Natural killer cell (primary cell): ENCODE results near the gene F12. TPM values are rescaled to one million over a fixed set of nuclear protein-coding genes. Genes with fewer than 3 reads are reported as not detected.

Experiments used
- ATAC-seq, 3 donors: fragments of 150-1000 bp in 2 of 3; fragments of 200-7000 bp in 1 of 3; cut with Tn5 transposase; 1 replicate in 1 of 3; 2 replicates in 2 of 3; pipeline ENCODE4 v1.10.0; 2021; ENCODE audit warnings: mild to moderate bottlenecking in 2 of 3, moderate library complexity in 2 of 3
- DNase-seq, 2 donors: peaks; one replicate each; pipeline versions ENCODE4 v3.0.0 to v3.0.0-alpha.2; 2013 to 2021; ENCODE audit warnings: mixed read lengths in 1 of 2
- H3K27ac ChIP-seq: one replicate; pipeline ENCODE4 v1.5.1; 2013; ENCODE audit warnings: mild to moderate bottlenecking, low read length
- H3K27me3 ChIP-seq: one replicate; pipeline ENCODE4 v1.6.1; 2013; ENCODE audit warnings: low read length; ENCODE audit not compliant: control insufficient read depth, insufficient read depth
- H3K36me3 ChIP-seq: one replicate; pipeline ENCODE4 v1.6.1; 2013; ENCODE audit warnings: low read length; ENCODE audit not compliant: control insufficient read depth, insufficient read depth
- H3K4me1 ChIP-seq: one replicate; pipeline ENCODE4 v1.6.1; 2013; ENCODE audit warnings: low read length; ENCODE audit not compliant: control insufficient read depth, insufficient read depth
- H3K4me3 ChIP-seq: one replicate; pipeline ENCODE4 v1.5.1; 2013; ENCODE audit warnings: low read length
- H3K9me3 ChIP-seq: one replicate; pipeline ENCODE4 v1.6.1; 2013; ENCODE audit warnings: low read length; ENCODE audit not compliant: control insufficient read depth, insufficient read depth
- H3K27ac Mint-ChIP-seq, 2 donors: one replicate each; pipeline ENCODE4 v1.8.0; 2022; ENCODE audit warnings: mild to moderate bottlenecking in 2 of 2, mixed read lengths in 2 of 2, moderate library complexity in 1 of 2
- H3K27me3 Mint-ChIP-seq, 2 donors: one replicate each; pipeline ENCODE4 v1.8.0; 2022; ENCODE audit warnings: low read depth in 2 of 2, mixed read lengths in 2 of 2
- H3K36me3 Mint-ChIP-seq: one replicate; pipeline ENCODE4 v1.8.0; 2022; ENCODE audit warnings: mixed read lengths
- H3K4me1 Mint-ChIP-seq, 2 donors: one replicate each; pipeline ENCODE4 v1.8.0; 2022; ENCODE audit warnings: mixed read lengths in 2 of 2
- H3K4me3 Mint-ChIP-seq: one replicate; pipeline ENCODE4 v1.8.0; 2022; ENCODE audit warnings: mild to moderate bottlenecking, moderate library complexity, mixed read lengths
- H3K9me3 Mint-ChIP-seq, 2 donors: one replicate each; pipeline ENCODE4 v1.8.0; 2022; ENCODE audit warnings: mixed read lengths in 2 of 2
- CTCF ChIP-seq: fragments of 200-600 bp; IDR thresholded peaks from one replicate; pipeline ENCODE4 v1.8.0; 2022; ENCODE audit warnings: antibody characterized with exemption
- WGBS: methylation state at CpG from one replicate; pipeline ENCODE4 v1.1.7; 2013; ENCODE audit warnings: missing lambda C conversion rate; ENCODE audit not compliant: insufficient coverage; 5-methylcytosine and 5-hydroxymethylcytosine counted together
- intact Hi-C: fragments of 100-400 bp; cut with micrococcal nuclease; formaldehyde crosslinking; loops from one replicate; pipeline ENCODE4 v1.14.2; 2022
- total RNA-seq, 4 donors: library from RNA; stranded (reverse); fragments of 120-200 nt in 1 of 4; gene quantifications; one replicate each; pipeline versions ENCODE4 v1.2.3 to v1.2.4, GENCODE V29; 2013 to 2022

The F12 gene
- total RNA-seq, 3 donors from 2014 or later (not counting 1 experiment from before 2014, with no cell fraction given) = 0.66 to 1.7 (median 0.93) TPM

GRCh38 chr5:177452688-177453638 is 43.6 kb upstream of the F12 start:
- peaks cover 20 to 39% of the 10 kb centered on the region in 2 donors for H3K4me1 Mint-ChIP-seq
- TF ChIP-seq CTCF = no peak
- WGBS = 95% methylated on average over 15 of the region's 17 CpGs
- Histone ChIP-seq H3K4me3 (no peak overlapping the region), H3K36me3 (no peaks in the 10 kb centered on the region), H3K27ac (no peak overlapping the region), H3K27me3 (no peaks in the 10 kb centered on the region), H3K9me3 (no peaks in the 10 kb centered on the region), H3K4me1 (peaks cover 47% of the 10 kb centered on the region)
- intact Hi-C loops = loop anchor here (5.0 kb wide), 1 partner anchor 136 kb away; no protein-coding TSS in a partner anchor
- no peaks in the 10 kb centered on the region for H3K9me3 Mint-ChIP-seq
- H3K36me3 Mint-ChIP-seq = no peaks in the 10 kb centered on the region
- peak overlapping the region; percentile 37 for H3K4me3 Mint-ChIP-seq
- no peaks in the 10 kb centered on the region for H3K27me3 Mint-ChIP-seq
- DNase-seq (no peak), ATAC-seq (no peak)
- peak overlapping the region; percentile 85 to 90 for H3K27ac Mint-ChIP-seq

- no peak overlapping the region for H3K4me3 ChIP-seq
- no peaks in the 10 kb centered on the region for H3K27me3 ChIP-seq
- no peaks in the 10 kb centered on the region for H3K36me3 Mint-ChIP-seq
- H3K36me3 ChIP-seq = no peaks in the 10 kb centered on the region
- TF ChIP-seq CTCF = no peak
- peak overlapping the region; percentile 37 for H3K4me3 Mint-ChIP-seq
- ATAC-seq (no peak), DNase-seq (no peak)
- intact Hi-C loops = loop anchor here (5.0 kb wide), 1 partner anchor 134 kb away; no protein-coding TSS in a partner anchor
- H3K27ac ChIP-seq = no peak overlapping the region
- H3K9me3 ChIP-seq = no peaks in the 10 kb centered on the region
- no peaks in the 10 kb centered on the region for H3K27me3 Mint-ChIP-seq
- H3K4me1 Mint-ChIP-seq = peaks cover 16 to 36% of the 10 kb centered on the region in 2 donors
- H3K27ac Mint-ChIP-seq = peak overlapping the region in 1 of 2 donors; percentile 35
- H3K4me1 ChIP-seq = peaks cover 45% of the 10 kb centered on the region
- no peaks in the 10 kb centered on the region for H3K9me3 Mint-ChIP-seq
- 90% methylated on average over 9 of the region's 10 CpGs for WGBS
These were observed 41.5 kb upstream of the F12 start for GRCh38 chr5:177450667-177451424.

- H3K36me3 ChIP-seq = no peaks in the 10 kb centered on the region
- no peak for DNase-seq
- no peak for TF ChIP-seq CTCF
- no peaks in the 10 kb centered on the region for H3K27me3 Mint-ChIP-seq
- H3K4me3 ChIP-seq = no peak overlapping the region
- peaks cover 30 to 51% of the 10 kb centered on the region in 2 donors for H3K4me1 Mint-ChIP-seq
- peaks cover 55% of the 10 kb centered on the region for H3K4me1 ChIP-seq
- no peaks in the 10 kb centered on the region for H3K9me3 ChIP-seq
- no peak overlapping the region for H3K27ac Mint-ChIP-seq
- intact Hi-C loops = loop anchor here (5.0 kb wide), 1 partner anchor 132 kb away; no protein-coding TSS in a partner anchor
- no peak for ATAC-seq
- no peaks in the 10 kb centered on the region for H3K27me3 ChIP-seq
- no peaks in the 10 kb centered on the region for H3K36me3 Mint-ChIP-seq
- no peaks in the 10 kb centered on the region for H3K9me3 Mint-ChIP-seq
- WGBS = 84% methylated on average over 18 of the region's 18 CpGs
- no peak overlapping the region for H3K27ac ChIP-seq
- H3K4me3 Mint-ChIP-seq = no peak overlapping the region
These were observed 40.0 kb upstream of the F12 start for GRCh38 chr5:177449140-177450061.
